ENCODE results near the gene CIRBP. TPM values are rescaled to one million over a fixed set of nuclear protein-coding genes. Genes with fewer than 3 reads are reported as not detected.

The CIRBP gene
- total RNA-seq, 1 experiment from 2014 or later, result 287 TPM

GRCh38 chr19:1249298-1249989, 19.7 kb upstream of the CIRBP start:
- Histone ChIP-seq H3K4me3 (ENCODE audit: low read depth, low read length, poor library complexity, severe bottlenecking) (peak overlapping the region; percentile 96), H3K36me3 (ENCODE audit: insufficient read depth, low read length, poor library complexity, severe bottlenecking) (peaks cover 27% of the 10 kb centered on the region), H3K4me1 (ENCODE audit: insufficient read depth, low read length, poor library complexity, severe bottlenecking) (peaks cover 25% of the 10 kb centered on the region), H3K27me3 (replicated peaks; ENCODE audit: insufficient read depth, low read depth, low read length, poor library complexity) (no peaks in the 10 kb centered on the region), H3K27ac (ENCODE audit: low read depth, low read length, poor library complexity, severe bottlenecking) (peak overlapping the region; percentile 99), H3K9me3 (ENCODE audit: low read depth, low read length, poor library complexity, severe bottlenecking) (no peaks in the 10 kb centered on the region)
- no TSS peak for BruUV-seq (replicated peaks)
- ChIA-PET POLR2A (ENCODE audit: low non-redundant PET) (interaction anchor here (0.5 to 1.0 kb wide), 2 partner anchors 19 to 20 kb away, joined by 4 to 8 read pairs; partner anchors contain the start of gene CIRBP), CTCF (interaction anchor here (1.0 kb wide), 1 partner anchor 17 kb away, joined by 3 read pairs; no protein-coding TSS in a partner anchor)
- TF ChIP-seq EZH2 (IDR thresholded peaks at IDR 0.05; ENCODE audit: borderline replicate concordance, low read depth, low read length, poor library complexity, severe bottlenecking), result no peak
- TF ChIP-seq, protein P1, sequence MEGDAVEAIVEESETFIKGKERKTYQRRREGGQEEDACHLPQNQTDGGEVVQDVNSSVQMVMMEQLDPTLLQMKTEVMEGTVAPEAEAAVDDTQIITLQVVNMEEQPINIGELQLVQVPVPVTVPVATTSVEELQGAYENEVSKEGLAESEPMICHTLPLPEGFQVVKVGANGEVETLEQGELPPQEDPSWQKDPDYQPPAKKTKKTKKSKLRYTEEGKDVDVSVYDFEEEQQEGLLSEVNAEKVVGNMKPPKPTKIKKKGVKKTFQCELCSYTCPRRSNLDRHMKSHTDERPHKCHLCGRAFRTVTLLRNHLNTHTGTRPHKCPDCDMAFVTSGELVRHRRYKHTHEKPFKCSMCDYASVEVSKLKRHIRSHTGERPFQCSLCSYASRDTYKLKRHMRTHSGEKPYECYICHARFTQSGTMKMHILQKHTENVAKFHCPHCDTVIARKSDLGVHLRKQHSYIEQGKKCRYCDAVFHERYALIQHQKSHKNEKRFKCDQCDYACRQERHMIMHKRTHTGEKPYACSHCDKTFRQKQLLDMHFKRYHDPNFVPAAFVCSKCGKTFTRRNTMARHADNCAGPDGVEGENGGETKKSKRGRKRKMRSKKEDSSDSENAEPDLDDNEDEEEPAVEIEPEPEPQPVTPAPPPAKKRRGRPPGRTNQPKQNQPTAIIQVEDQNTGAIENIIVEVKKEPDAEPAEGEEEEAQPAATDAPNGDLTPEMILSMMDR (conservative IDR thresholded peaks at IDR 0.05; ENCODE audit: low read depth, low read length), result no peak
- intact Hi-C loops (cut with micrococcal nuclease; ENCODE audit: unreplicated experiment), result loop anchor here (2.0 to 10.0 kb wide), 3 partner anchors 17 to 385 kb away; partner anchors contain the start of genes CNN2, RNU6-2 and TMEM259
- DNase-seq (ENCODE audit: low spot score), result peak; percentile 98

GRCh38 chr19:1249990-1250436, 19.1 kb upstream of the CIRBP start:
- no peak for DNase-seq (ENCODE audit: low spot score)
- peaks cover 25% of the 10 kb centered on the region for H3K4me1 ChIP-seq (ENCODE audit: insufficient read depth, low read length, poor library complexity, severe bottlenecking)
- peak overlapping the region; percentile 96 for H3K4me3 ChIP-seq (ENCODE audit: low read depth, low read length, poor library complexity, severe bottlenecking)
- H3K9me3 ChIP-seq (ENCODE audit: low read depth, low read length, poor library complexity, severe bottlenecking), result no peaks in the 10 kb centered on the region
- intact Hi-C loops (cut with micrococcal nuclease; ENCODE audit: unreplicated experiment), result loop anchor here (2.0 to 10.0 kb wide), 3 partner anchors 17 to 385 kb away; partner anchors contain the start of genes CNN2, RNU6-2 and TMEM259
- POLR2A ChIA-PET (ENCODE audit: low non-redundant PET), result no interaction called here
- BruUV-seq (replicated peaks), result no TSS peak
- no peaks in the 10 kb centered on the region for H3K27me3 ChIP-seq (replicated peaks; ENCODE audit: insufficient read depth, low read depth, low read length, poor library complexity)
- CTCF ChIA-PET, result no interaction called here
- TF ChIP-seq, protein P1 (conservative IDR thresholded peaks at IDR 0.05; ENCODE audit: low read depth, low read length), result no peak
- no peak for TF ChIP-seq EZH2 (IDR thresholded peaks at IDR 0.05; ENCODE audit: borderline replicate concordance, low read depth, low read length, poor library complexity, severe bottlenecking)
- H3K36me3 ChIP-seq (ENCODE audit: insufficient read depth, low read length, poor library complexity, severe bottlenecking), result peaks cover 32% of the 10 kb centered on the region
- peak overlapping the region; percentile 96 for H3K27ac ChIP-seq (ENCODE audit: low read depth, low read length, poor library complexity, severe bottlenecking)

- intact Hi-C loops (cut with micrococcal nuclease; ENCODE audit: unreplicated experiment), result no loop called here
- no peaks in the 10 kb centered on the region for H3K9me3 ChIP-seq (ENCODE audit: low read depth, low read length, poor library complexity, severe bottlenecking)
- peak overlapping the region; percentile 96 for H3K4me3 ChIP-seq (ENCODE audit: low read depth, low read length, poor library complexity, severe bottlenecking)
- peaks cover 39% of the 10 kb centered on the region for H3K36me3 ChIP-seq (ENCODE audit: insufficient read depth, low read length, poor library complexity, severe bottlenecking)
- no peaks in the 10 kb centered on the region for H3K27me3 ChIP-seq (replicated peaks; ENCODE audit: insufficient read depth, low read depth, low read length, poor library complexity)
- TF ChIP-seq, protein P1 (conservative IDR thresholded peaks at IDR 0.05; ENCODE audit: low read depth, low read length), result no peak
- no peak for TF ChIP-seq EZH2 (IDR thresholded peaks at IDR 0.05; ENCODE audit: borderline replicate concordance, low read depth, low read length, poor library complexity, severe bottlenecking)
- BruUV-seq (replicated peaks), result no TSS peak
- DNase-seq (ENCODE audit: low spot score), result peak; percentile 86
- peaks cover 25% of the 10 kb centered on the region for H3K4me1 ChIP-seq (ENCODE audit: insufficient read depth, low read length, poor library complexity, severe bottlenecking)
- CTCF ChIA-PET, result no interaction called here
- peak overlapping the region; percentile 96 for H3K27ac ChIP-seq (ENCODE audit: low read depth, low read length, poor library complexity, severe bottlenecking)
- POLR2A ChIA-PET (ENCODE audit: low non-redundant PET), result no interaction called here
Observed at GRCh38 chr19:1250437-1251260, 18.5 kb upstream of the CIRBP start.

Measured in A673 (cell line).